ENCODE results near the gene GMDS.

GRCh38 chr6:1644516-1645060 lies 600.8 kb downstream of the GMDS start:
- no peak for TF ChIP-seq CTCF (IDR thresholded peaks at IDR 0.05)
- no peak for TF ChIP-seq POLR2A (IDR thresholded peaks at IDR 0.05)
